Breast epithelium (tissue), 3 donors: ENCODE results near the gene SPG7.

Source experiments
- POLR2AphosphoS5 ChIP-seq, 3 donors: sonication (generic); formaldehyde crosslinking; IDR thresholded peaks; one replicate each; pipeline ENCODE4 v1.6.1; 2017; ENCODE audit warnings: antibody characterized with exemption in 3 of 3
- TF ChIP-seq, protein P1 (sequence below), 3 donors: fragments of 450-650 bp; IDR thresholded peaks; one replicate each; pipeline ENCODE4 v1.5.1; 2016 to 2017; ENCODE audit warnings: antibody characterized with exemption in 3 of 3, mild to moderate bottlenecking in 3 of 3, moderate library complexity in 3 of 3

- TF ChIP-seq, protein P1, sequence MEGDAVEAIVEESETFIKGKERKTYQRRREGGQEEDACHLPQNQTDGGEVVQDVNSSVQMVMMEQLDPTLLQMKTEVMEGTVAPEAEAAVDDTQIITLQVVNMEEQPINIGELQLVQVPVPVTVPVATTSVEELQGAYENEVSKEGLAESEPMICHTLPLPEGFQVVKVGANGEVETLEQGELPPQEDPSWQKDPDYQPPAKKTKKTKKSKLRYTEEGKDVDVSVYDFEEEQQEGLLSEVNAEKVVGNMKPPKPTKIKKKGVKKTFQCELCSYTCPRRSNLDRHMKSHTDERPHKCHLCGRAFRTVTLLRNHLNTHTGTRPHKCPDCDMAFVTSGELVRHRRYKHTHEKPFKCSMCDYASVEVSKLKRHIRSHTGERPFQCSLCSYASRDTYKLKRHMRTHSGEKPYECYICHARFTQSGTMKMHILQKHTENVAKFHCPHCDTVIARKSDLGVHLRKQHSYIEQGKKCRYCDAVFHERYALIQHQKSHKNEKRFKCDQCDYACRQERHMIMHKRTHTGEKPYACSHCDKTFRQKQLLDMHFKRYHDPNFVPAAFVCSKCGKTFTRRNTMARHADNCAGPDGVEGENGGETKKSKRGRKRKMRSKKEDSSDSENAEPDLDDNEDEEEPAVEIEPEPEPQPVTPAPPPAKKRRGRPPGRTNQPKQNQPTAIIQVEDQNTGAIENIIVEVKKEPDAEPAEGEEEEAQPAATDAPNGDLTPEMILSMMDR (IDR thresholded peaks at IDR 0.05) = no peak
- no peak for TF ChIP-seq POLR2AphosphoS5 (IDR thresholded peaks at IDR 0.05)
These were observed 40.8 kb upstream of the SPG7 start for GRCh38 chr16:89467382-89467781.
